Limb (tissue), 2 donors: Measurements from ENCODE around the gene SELPLG.

Experiments used
- DNase-seq, 2 donors: peaks; one replicate each; pipeline ENCODE4 v3.0.0-alpha.2; 2016; ENCODE audit errors: extremely low spot score in 2 of 2

The SELPLG gene

GRCh38 chr12:108605000-108605689 lies 28.5 kb downstream of the SELPLG start:
- no peak for DNase-seq

DNA sequence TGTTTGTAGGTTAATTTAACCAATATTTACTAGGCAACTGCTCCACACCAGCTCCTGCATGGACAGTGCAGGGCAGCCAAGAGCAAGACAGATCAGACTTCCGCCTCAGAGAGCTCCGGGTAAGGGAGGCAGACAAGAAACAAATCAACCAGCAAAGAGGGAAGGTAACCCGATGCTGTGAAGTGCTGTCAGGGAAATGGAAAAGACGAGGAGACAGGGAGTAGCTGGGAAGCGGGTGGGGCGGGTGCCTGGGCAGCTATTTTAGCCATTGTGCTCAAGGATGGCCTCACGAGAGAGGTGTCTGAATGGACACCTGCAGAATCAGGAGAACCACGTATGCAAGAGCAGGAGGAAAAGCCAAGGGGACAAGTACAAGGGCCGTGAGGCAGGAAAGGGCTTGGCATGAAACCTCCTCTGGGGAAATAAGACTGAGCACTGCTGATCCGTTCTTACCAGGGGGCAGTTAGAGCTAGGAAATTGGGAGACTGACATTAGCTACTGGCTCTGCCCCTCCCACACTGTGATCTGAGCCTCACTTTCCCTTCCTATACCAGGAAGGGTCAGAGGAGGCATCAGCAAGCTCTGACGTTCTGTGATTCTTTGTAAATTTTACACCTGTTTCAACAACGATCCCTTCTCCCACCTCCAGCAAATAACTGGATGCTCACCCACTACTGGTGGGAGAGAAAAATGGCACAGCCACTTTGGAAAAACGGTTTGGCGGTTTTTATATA lies 29.3 kb downstream of the SELPLG start:
- DNase-seq, result no peak

DNA sequence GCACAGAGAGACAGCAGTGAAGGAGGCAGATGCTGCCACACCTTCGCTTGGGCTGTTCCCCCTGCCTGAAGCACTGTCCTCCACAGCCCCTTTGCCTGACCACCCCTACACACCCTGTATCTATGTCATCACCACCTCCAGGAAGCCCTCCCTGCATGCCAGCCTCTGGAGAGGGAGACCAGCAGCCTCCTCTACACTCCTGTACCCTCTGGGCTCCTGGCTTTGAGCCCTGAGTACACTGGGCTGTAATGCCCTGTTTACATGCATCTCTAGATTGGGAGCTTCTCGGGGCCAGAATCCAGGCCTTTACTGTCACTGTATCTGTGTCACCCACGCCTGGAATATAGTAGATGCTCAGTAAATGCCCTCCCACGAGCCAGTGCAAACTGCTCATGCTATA lies 30.0 kb downstream of the SELPLG start:
- DNase-seq, result no peak

GRCh38 chr12:108602976-108603704 lies 30.6 kb downstream of the SELPLG start:
- DNase-seq, result no peak

GRCh38 chr12:108602209-108602705 lies 31.4 kb downstream of the SELPLG start:
- DNase-seq, result no peak

DNA sequence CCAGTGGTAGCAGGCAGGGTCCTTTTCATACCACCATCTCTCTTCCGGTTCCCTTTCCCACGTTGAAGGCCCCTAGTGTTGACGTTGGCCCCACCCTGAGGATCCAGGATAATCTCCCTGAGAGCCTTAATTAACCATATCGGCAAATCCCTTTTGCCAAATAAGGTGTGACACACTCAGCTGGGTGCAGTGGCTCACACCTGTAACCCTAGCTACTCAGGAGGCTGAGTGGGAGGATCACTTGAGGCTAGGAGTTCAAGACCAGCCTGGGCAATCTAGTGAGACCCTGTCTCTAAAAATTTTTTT lies 33.0 kb downstream of the SELPLG start:
- no peak for DNase-seq

DNA sequence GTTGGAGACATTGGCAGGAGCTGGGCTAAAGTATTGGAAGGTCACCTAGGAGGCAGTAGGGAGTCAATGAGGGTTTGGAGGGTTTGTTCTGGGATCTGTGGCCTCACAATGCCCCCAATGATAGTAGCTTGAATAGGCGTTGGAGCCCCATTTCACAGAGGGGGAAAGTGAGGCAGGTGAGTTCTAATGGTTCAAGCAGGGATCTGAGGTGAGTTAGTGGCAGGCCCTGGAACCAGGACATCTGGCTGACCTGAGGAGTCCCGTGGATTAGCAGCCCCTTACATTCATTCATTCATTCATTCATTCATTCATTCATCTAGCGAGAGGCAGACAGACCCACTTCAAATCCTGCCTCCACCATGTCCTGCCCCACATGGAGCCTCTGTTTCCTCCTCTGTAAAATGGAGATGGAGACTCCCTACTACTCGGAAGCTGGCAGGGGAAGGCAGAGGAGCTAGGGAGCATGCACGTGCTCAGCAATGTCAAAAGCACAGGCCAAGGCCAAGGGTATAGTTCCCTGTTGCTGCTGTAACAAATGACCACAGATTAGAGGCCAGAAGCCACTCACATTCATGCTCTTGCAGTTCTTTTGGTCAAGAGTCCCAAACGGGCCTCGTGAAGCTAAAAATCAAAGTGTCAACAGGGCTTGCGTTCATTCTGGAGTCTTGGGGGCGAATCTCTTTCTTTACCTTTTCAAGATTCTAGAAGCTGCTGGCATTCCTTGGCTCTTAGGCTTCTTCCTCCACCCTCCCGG lies 33.6 kb downstream of the SELPLG start:
- DNase-seq, result no peak

- DNase-seq, result no peak
These were observed 34.2 kb downstream of the SELPLG start for GRCh38 chr12:108599541-108599940.

DNA sequence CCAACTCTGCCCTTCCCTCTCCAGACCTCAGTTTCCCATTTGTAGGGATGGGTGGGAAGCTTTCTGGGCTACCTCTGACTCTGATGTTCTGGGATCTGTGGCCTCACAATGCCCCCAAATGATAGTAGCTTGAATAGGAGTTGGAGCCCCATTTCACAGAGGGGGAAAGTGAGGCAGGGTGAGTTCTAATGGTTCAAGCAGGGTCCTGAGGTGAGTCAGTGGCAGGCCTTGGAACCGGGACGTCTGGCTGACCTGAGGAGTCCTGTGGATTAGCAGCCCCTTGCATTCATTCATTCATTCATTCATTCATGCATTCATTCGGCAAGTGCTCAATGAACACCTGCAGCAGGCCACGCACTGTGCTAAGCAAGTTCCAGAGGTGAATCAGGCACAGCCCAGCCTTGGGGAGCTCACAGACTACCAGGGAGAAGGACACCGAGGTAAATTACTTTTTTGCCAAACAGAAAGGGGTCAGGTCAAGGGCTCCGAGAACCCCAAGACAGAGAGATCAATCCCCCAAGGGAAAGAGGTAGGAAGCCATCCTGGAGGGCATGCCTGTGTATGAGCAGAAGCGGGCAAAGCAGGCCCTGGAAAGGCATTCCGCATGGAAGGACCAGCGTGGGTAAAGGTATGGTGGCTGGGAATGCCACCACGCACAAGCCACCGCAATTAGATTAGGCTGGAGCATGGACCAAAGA lies 35.0 kb downstream of the SELPLG start:
- no peak for DNase-seq

GRCh38 chr12:108597559-108598471 lies 35.9 kb downstream of the SELPLG start, which contains the start of gene TMEM119:
Gene TMEM119, minus strand, starts transcription at chr12:108598084. Its CDS starts 5,701 bp downstream, at chr12:108592383.
- peak; percentile 75 to 77 for DNase-seq

GRCh38 chr12:108596854-108597558 lies 36.7 kb downstream of the SELPLG start:
- DNase-seq, result no peak

GRCh38 chr12:108595711-108596647 lies 37.7 kb downstream of the SELPLG start:
- DNase-seq, result no peak

DNA sequence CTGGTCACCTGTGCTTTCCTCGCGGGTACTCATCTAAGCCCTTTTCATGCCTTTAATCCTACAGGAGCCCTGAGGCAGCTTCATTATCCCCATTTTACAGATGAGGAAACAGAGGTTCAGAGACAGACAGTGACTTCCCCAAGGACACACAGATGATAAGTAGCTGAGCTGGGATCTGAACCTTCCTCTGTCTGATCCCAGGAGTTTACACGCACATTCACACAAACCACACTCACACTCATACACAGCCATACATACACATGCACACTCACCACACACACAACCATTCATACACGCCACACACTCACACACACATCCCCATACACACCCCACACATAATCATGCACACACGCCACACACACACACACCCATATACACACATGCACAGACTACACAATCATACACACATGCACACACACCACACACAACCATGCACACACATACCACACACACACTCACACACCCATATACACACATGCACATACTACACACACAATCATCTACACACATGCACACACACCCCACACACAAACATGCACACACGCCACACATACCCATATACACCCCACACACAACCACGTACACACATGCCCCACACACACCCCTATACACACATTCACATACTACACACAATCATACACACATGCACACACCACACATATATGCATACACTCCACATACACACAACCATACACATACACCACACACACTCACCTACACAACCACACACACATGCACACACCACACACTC lies 38.6 kb downstream of the SELPLG start:
- DNase-seq, result no peak

DNA sequence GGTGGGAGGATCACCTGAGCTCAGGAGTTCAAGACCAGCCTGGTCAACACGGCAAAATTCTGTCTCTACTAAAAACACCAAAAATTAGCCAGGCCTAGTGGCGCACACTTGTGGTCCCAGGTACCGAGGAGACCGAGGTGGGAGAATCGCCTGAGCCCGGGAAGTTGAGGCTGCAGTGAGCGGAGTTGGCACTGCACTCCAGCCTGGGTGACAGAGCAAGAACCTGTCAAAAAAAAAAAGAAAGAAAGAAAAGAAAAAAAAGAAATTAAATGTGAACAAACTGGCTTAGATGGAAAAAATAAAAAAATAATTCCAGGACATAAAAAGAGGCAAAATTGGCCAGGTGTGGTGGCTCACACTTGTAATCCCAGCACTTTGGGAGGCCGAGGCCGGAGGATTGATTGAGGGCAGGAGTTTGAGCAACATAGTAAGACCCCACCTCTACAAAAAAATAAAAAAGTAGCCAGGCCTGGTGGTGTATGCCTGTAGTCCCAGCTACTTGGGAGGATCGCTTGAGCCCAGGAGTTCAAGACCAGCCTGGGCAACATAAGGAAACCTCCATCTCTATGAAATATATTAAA lies 39.3 kb downstream of the SELPLG start:
- no peak for DNase-seq

DNA sequence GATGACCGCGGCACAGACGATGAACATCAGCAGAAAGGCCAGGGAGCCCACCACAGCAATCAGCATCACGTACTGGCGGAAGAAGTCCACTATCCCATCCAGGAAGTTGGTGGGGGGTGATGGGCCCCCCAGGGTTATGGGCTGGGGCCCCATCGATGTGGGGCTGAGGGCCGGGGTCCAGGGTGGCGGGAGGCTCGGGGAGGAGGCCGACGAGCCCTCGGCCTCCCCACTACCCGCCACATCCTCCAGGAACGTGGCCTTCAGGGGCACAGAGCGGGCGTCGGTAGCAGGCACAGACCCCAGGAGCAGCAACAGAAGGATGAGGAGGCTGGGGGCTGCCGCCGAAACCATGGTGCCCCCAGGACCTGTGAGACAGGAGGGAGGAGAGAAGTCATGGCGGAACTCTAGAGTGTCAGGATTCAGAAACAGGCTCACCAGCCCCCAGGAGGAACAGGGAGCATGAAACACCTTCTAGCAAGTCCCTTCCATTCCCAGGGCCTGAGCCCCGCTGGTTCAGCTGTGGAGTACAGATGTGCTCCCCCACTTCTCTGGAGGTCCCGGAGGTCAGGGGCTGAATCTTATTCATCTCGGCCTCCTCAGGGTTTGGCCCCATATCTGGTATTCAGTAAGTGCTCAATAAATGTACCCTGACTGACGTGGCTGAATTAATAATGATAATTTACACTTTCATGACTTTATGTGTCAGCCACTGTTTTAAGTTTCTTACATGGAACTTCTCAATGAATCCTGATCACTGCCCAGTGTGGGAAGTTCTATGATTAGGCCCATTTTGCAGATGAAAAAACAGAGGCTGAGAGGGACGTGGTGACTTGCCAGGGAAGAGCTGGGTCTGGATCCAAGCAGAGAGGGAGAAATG lies 41.4 kb downstream of the SELPLG start:
- no peak for DNase-seq
